WTC11 (cell line): ENCODE measurements around the gene PHTF2. TPM values are rescaled to one million over a fixed set of nuclear protein-coding genes. Genes with fewer than 3 reads are reported as not detected.
A peak's percentile ranks its signal among the peaks of the same experiment; 100 is the strongest.

Source experiments
- ATAC-seq: fragments of 200-7000 bp; cut with Tn5 transposase; 2 replicates; pipeline ENCODE4 v1.10.0; 2021; ENCODE audit warnings: mild to moderate bottlenecking, moderate library complexity
- CTCF ChIA-PET: fragments of 300-600 bp; sonication (Branson Sonifier 250); formaldehyde crosslinking; loops from one replicate; lab custom pipeline; 2021; ENCODE audit warnings: antibody characterized with exemption; lab: Charles Lee
- POLR2A ChIA-PET: fragments of 350-600 bp; sonication (Branson Sonifier 250); formaldehyde crosslinking; loops from one replicate; lab custom pipeline; 2021; ENCODE audit warnings: antibody characterized with exemption; lab: Charles Lee
- DNase-seq: peaks from one replicate; pipeline ENCODE4 v3.0.0; 2021; ENCODE audit warnings: low spot score
- H3K27ac Mint-ChIP-seq: 2 replicates; pipeline ENCODE4 v1.8.0; 2021; ENCODE audit warnings: mixed read lengths
- H3K27me3 Mint-ChIP-seq: 2 replicates; pipeline ENCODE4 v1.8.0; 2021; ENCODE audit warnings: low read depth, mild to moderate bottlenecking, moderate library complexity, mixed read lengths
- H3K36me3 Mint-ChIP-seq: 2 replicates; pipeline ENCODE4 v1.8.0; 2021; ENCODE audit warnings: mixed read lengths
- H3K4me1 Mint-ChIP-seq: 2 replicates; pipeline ENCODE4 v1.8.0; 2022; ENCODE audit warnings: mixed read lengths
- H3K4me3 Mint-ChIP-seq: 2 replicates; pipeline ENCODE4 v1.8.0; 2021; ENCODE audit warnings: mild to moderate bottlenecking, moderate library complexity, mixed read lengths
- H3K9me3 Mint-ChIP-seq: 2 replicates; pipeline ENCODE4 v1.8.0; 2021; ENCODE audit warnings: mixed read lengths
- ARID4B ChIP-seq: sonication (generic); formaldehyde crosslinking; IDR thresholded peaks from 2 replicates; pipeline ENCODE4 v1.8.0; 2023; ENCODE audit warnings: missing genetic modification reagents, mild to moderate bottlenecking, borderline replicate concordance
- EMX1 ChIP-seq: fragments of 250-450 bp; sonication (Bioruptor Pico); IDR thresholded peaks from 2 replicates; pipeline ENCODE4 v1.8.0; 2021; ENCODE audit warnings: mild to moderate bottlenecking
- ESRRA ChIP-seq: sonication (generic); formaldehyde crosslinking; IDR thresholded peaks from 2 replicates; pipeline ENCODE4 v1.8.1; 2022; ENCODE audit warnings: mild to moderate bottlenecking, missing genetic modification reagents, borderline replicate concordance
- ETV6 ChIP-seq: sonication (generic); formaldehyde crosslinking; IDR thresholded peaks from 2 replicates; pipeline ENCODE4 v1.8.1; 2022; ENCODE audit warnings: mild to moderate bottlenecking, missing genetic modification reagents
- FOXP1 ChIP-seq: sonication (generic); formaldehyde crosslinking; IDR thresholded peaks from 2 replicates; pipeline ENCODE4 v1.8.0; 2022; ENCODE audit warnings: missing genetic modification reagents, mild to moderate bottlenecking, moderate library complexity, borderline replicate concordance
- GABPB1 ChIP-seq: sonication (generic); formaldehyde crosslinking; IDR thresholded peaks from 2 replicates; pipeline ENCODE4 v1.8.1; 2023; ENCODE audit warnings: mild to moderate bottlenecking, missing genetic modification reagents
- GRHL2 ChIP-seq: fragments of 250-450 bp; sonication (Bioruptor Pico); IDR thresholded peaks from 2 replicates; pipeline ENCODE4 v1.8.0; 2022; ENCODE audit warnings: mild to moderate bottlenecking, moderate library complexity; ENCODE audit not compliant: insufficient replicate concordance, severe bottlenecking
- IRF1 ChIP-seq: sonication (generic); formaldehyde crosslinking; IDR thresholded peaks from 2 replicates; pipeline ENCODE4 v1.8.0; 2023; ENCODE audit warnings: missing genetic modification reagents
- JUN ChIP-seq: sonication (generic); formaldehyde crosslinking; IDR thresholded peaks from 2 replicates; pipeline ENCODE4 v1.8.0; 2023; ENCODE audit warnings: mild to moderate bottlenecking, missing genetic modification reagents
- MAX ChIP-seq: sonication (generic); formaldehyde crosslinking; IDR thresholded peaks from 2 replicates; pipeline ENCODE4 v1.8.0; 2022; ENCODE audit warnings: mild to moderate bottlenecking, missing genetic modification reagents
- NR2C2 ChIP-seq: sonication (generic); formaldehyde crosslinking; IDR thresholded peaks from 2 replicates; pipeline ENCODE4 v1.8.0; 2022; ENCODE audit warnings: mild to moderate bottlenecking, missing genetic modification reagents
- SMAD4 ChIP-seq: sonication (generic); formaldehyde crosslinking; IDR thresholded peaks from 2 replicates; pipeline ENCODE4 v1.8.0; 2022; ENCODE audit warnings: mild to moderate bottlenecking, missing genetic modification reagents
- USF2 ChIP-seq: sonication (generic); formaldehyde crosslinking; IDR thresholded peaks from 2 replicates; pipeline ENCODE4 v1.8.1; 2023; ENCODE audit warnings: mild to moderate bottlenecking, missing genetic modification reagents, moderate library complexity
- total RNA-seq: library from RNA; stranded (reverse); gene quantifications from 3 replicates; pipeline ENCODE4 v1.2.3, GENCODE V29; 2021
- TF ChIP-seq, protein P1 (sequence below): sonication (generic); formaldehyde crosslinking; IDR thresholded peaks from 2 replicates; pipeline ENCODE4 v1.8.0; 2022; ENCODE audit warnings: mild to moderate bottlenecking, missing genetic modification reagents
- TF ChIP-seq, protein P2 (sequence below): sonication (generic); formaldehyde crosslinking; IDR thresholded peaks from 2 replicates; pipeline ENCODE4 v1.8.0; 2022; ENCODE audit warnings: mild to moderate bottlenecking, missing genetic modification reagents

The PHTF2 gene
- total RNA-seq, 1 experiment from 2014 or later = 17.9 TPM

DNA sequence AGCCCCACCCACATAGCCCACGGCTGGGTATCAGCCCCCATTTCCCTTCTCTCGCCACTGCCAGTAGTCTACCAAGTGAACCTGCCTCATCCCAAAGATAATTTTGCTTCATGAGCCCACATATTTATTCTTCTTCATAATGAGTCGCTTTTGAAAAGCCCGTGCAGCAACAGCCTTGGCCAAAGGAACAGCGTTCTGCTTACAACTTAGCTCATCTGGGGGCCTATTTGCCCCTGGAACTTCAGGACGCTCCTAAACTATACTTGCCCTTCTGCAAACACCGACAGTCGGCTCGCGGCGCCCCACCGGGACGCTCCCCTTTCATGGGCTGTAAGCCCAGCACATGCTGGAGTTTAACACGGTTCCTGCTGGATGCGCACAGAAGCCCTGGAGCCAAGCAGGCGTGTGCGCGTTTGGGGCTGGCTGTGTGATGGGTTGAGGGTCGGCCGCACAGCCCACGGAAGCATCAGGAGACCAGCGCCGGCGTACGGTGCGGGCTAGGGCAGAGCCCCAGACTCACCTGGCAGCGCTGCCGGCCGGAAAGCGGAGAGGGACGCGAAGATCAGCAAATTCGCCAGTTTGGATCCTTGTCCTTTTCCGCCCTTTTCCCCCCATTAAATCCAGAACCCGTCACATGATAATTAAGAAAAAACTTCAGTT is 709 bp upstream of the PHTF2 start:
- no peak for TF ChIP-seq NR2C2 (CRISPR knock-in tag)
- peak; percentile 80 for TF ChIP-seq USF2 (CRISPR knock-in tag)
- TF ChIP-seq IRF1 (CRISPR knock-in tag) = 0 out of 2 replicates have a peak, but pooled peaks have one; percentile 49
- no peak for TF ChIP-seq GRHL2 (CRISPR knock-in tag)
- TF ChIP-seq, protein P1, sequence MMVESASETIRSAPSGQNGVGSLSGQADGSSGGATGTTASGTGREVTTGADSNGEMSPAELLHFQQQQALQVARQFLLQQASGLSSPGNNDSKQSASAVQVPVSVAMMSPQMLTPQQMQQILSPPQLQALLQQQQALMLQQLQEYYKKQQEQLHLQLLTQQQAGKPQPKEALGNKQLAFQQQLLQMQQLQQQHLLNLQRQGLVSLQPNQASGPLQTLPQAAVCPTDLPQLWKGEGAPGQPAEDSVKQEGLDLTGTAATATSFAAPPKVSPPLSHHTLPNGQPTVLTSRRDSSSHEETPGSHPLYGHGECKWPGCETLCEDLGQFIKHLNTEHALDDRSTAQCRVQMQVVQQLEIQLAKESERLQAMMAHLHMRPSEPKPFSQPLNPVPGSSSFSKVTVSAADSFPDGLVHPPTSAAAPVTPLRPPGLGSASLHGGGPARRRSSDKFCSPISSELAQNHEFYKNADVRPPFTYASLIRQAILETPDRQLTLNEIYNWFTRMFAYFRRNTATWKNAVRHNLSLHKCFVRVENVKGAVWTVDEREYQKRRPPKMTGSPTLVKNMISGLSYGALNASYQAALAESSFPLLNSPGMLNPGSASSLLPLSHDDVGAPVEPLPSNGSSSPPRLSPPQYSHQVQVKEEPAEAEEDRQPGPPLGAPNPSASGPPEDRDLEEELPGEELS (CRISPR knock-in tag) = 0 out of 2 replicates have a peak, but pooled peaks have one; percentile 35
- TF ChIP-seq, protein P2, sequence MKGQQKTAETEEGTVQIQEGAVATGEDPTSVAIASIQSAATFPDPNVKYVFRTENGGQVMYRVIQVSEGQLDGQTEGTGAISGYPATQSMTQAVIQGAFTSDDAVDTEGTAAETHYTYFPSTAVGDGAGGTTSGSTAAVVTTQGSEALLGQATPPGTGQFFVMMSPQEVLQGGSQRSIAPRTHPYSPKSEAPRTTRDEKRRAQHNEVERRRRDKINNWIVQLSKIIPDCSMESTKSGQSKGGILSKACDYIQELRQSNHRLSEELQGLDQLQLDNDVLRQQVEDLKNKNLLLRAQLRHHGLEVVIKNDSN = peak; percentile 78
- 0 out of 2 replicates have a peak, but pooled peaks have one; percentile 31 for TF ChIP-seq JUN (CRISPR knock-in tag)
- TF ChIP-seq GABPB1 (CRISPR knock-in tag) = 0 out of 2 replicates have a peak, but pooled peaks have one; percentile 1
- peak; percentile 75; the same call in 1 of the 2 replicates for TF ChIP-seq ETV6 (CRISPR knock-in tag)
- peak; percentile 61; the same call in 1 of the 2 replicates for TF ChIP-seq ESRRA
- 0 out of 2 replicates have a peak, but pooled peaks have one; percentile 53 for TF ChIP-seq SMAD4 (CRISPR knock-in tag)
- peak; percentile 57; the same call in 1 of the 2 replicates for TF ChIP-seq MAX
- TF ChIP-seq ARID4B = peak; percentile 88; the same call in 1 of the 2 replicates
- TF ChIP-seq FOXP1 = no peak; the same call in 1 of the 2 replicates
- no peak for TF ChIP-seq EMX1
- CTCF ChIA-PET = interaction anchor here (0.6 to 1.1 kb wide), 8 partner anchors 9 to 146 kb away, joined by 3 to 6 read pairs (median 4); no protein-coding TSS in a partner anchor
- Mint-ChIP-seq H3K9me3 (no peaks in the 10 kb centered on the region), H3K4me3 (peak overlapping the region; percentile 99), H3K27ac (peak overlapping the region; percentile 95), H3K36me3 (peaks cover 7% of the 10 kb centered on the region; the same call in 1 of the 2 replicates), H3K4me1 (peaks cover 29% of the 10 kb centered on the region), H3K27me3 (no peaks in the 10 kb centered on the region)
- ATAC-seq (peak; percentile 30), DNase-seq (peak; percentile 64)
- POLR2A ChIA-PET = interaction anchor here (0.5 kb wide), 1 partner anchor 168 kb away, joined by 4 read pairs; no protein-coding TSS in a partner anchor
